ENCODE measurements around the gene HAO1.
A peak's percentile ranks its signal among the peaks of the same experiment; 100 is the strongest.

HAO1 gene

DNA sequence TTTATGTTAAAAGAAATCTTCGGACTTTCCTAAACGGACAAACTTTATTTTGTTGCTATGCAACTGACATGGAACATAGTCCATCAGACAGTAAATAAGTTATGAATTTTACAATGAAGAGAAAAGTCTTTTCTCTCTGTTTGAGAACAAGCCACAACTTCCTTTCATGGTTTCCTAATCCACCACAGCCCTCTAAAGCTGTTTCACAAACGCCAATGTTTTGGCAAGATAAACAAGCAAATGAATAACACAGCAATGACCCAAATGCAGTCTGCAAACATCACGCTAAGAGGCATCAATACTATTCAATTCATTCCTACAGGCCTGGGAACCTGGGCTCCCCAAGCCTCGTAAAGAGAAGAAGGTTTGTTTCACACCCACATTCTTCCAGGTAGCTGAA is 60.4 kb downstream of the HAO1 start:
- H3K36me3 ChIP-seq (ENCODE audit: control insufficient read depth, insufficient read depth, low read length) = no peaks in the 10 kb centered on the region
- H3K79me2 ChIP-seq = no peaks in the 10 kb centered on the region
- H3K27ac ChIP-seq = no peak overlapping the region
- TF ChIP-seq, protein P1, sequence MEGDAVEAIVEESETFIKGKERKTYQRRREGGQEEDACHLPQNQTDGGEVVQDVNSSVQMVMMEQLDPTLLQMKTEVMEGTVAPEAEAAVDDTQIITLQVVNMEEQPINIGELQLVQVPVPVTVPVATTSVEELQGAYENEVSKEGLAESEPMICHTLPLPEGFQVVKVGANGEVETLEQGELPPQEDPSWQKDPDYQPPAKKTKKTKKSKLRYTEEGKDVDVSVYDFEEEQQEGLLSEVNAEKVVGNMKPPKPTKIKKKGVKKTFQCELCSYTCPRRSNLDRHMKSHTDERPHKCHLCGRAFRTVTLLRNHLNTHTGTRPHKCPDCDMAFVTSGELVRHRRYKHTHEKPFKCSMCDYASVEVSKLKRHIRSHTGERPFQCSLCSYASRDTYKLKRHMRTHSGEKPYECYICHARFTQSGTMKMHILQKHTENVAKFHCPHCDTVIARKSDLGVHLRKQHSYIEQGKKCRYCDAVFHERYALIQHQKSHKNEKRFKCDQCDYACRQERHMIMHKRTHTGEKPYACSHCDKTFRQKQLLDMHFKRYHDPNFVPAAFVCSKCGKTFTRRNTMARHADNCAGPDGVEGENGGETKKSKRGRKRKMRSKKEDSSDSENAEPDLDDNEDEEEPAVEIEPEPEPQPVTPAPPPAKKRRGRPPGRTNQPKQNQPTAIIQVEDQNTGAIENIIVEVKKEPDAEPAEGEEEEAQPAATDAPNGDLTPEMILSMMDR (IDR thresholded peaks at IDR 0.05) = no peak
- H3K4me2 ChIP-seq (ENCODE audit: low read length) = no peak overlapping the region
- H3K4me3 ChIP-seq (ENCODE audit: low read depth, low read length) = no peak overlapping the region
- no peaks in the 10 kb centered on the region for H3K27me3 ChIP-seq (ENCODE audit: control insufficient read depth, insufficient read depth, low read length)
- no peaks in the 10 kb centered on the region for H3K4me1 ChIP-seq
- H3K9me3 ChIP-seq (ENCODE audit: control insufficient read depth, low read length) = no peaks in the 10 kb centered on the region
- H2AFZ ChIP-seq = no peak overlapping the region
- H3K9ac ChIP-seq = no peak overlapping the region

DNA sequence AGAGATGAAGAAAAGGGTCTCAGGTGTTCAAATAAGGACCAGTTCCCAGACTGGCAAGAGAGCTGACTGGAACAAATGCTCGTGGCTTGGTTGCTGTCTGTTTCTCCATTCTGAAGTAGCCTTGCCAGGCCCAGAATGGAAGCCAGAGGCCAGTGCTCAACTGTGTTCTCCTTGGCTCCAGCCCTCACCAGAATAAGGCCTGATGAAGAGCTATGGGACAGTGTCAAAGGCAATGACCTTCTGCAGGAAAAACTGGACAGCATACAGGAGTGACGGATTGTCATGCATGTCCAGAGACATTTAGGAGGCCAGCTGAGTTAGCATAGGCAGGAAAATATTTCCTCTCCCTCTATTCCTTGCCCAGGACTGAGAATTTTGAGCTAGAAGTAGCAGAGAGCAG is 72.2 kb downstream of the HAO1 start:
- H3K9ac ChIP-seq = no peak overlapping the region
- H3K79me2 ChIP-seq = no peaks in the 10 kb centered on the region
- no peaks in the 10 kb centered on the region for H3K27me3 ChIP-seq (ENCODE audit: control insufficient read depth, insufficient read depth, low read length)
- H3K4me1 ChIP-seq = no peaks in the 10 kb centered on the region
- no peaks in the 10 kb centered on the region for H3K9me3 ChIP-seq (ENCODE audit: control insufficient read depth, low read length)
- H3K4me2 ChIP-seq (ENCODE audit: low read length) = no peak overlapping the region
- H3K27ac ChIP-seq = no peak overlapping the region
- no peak overlapping the region for H2AFZ ChIP-seq
- H3K36me3 ChIP-seq (ENCODE audit: control insufficient read depth, insufficient read depth, low read length) = no peaks in the 10 kb centered on the region
- TF ChIP-seq, protein P1 (IDR thresholded peaks at IDR 0.05) = no peak
- H3K4me3 ChIP-seq (ENCODE audit: low read depth, low read length) = no peak overlapping the region

DNA sequence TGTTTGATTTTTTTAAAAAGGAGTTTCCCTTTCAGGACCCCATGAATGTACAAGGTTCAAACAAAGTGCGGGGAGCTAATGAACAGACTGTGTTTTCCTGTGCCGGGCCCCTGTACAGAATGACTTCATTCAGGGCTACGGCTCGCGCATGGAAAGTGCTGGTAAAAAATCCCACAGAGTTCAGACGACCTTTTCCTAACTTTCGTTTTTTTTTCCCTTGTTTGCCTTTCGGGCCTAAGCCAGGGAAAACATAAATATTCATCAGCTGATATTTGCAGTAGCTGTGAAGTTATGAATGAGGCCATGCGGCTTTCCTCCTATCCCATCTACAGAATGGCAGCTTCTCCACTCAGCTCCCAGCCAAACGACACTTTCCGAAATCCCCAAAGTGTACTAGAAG is 74.0 kb downstream of the HAO1 start:
- TF ChIP-seq, protein P1 (IDR thresholded peaks at IDR 0.05) = no peak

DNA sequence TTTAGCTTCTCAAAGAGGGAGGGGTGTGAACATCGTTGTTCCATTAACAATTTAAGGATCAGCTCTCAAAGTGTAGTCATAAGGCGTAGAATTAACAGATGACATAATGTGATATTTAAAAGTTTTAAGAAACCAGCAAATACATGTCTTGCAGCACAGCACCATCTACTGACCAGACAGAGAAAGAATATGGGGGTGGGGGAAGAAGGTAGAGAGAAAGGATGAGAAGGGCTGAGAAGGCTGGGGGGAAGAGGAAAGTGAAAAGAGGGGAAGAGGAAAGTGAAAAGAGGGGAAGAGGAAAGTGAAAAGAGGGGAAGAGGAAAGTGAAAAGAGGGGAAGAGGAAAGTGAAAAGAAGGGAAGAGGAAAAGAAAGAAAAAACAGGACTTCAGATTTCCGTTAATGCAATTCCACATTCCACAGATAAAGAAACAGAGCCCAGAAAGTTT is 80.9 kb downstream of the HAO1 start:
- no peaks in the 10 kb centered on the region for H3K79me2 ChIP-seq
- no peak overlapping the region for H3K27ac ChIP-seq
- no peaks in the 10 kb centered on the region for H3K36me3 ChIP-seq (ENCODE audit: control insufficient read depth, insufficient read depth, low read length)
- TF ChIP-seq, protein P1 (IDR thresholded peaks at IDR 0.05) = peak; percentile 34
- H3K9ac ChIP-seq = no peak overlapping the region
- no peaks in the 10 kb centered on the region for H3K4me1 ChIP-seq
- no peaks in the 10 kb centered on the region for H3K27me3 ChIP-seq (ENCODE audit: control insufficient read depth, insufficient read depth, low read length)
- H2AFZ ChIP-seq = no peak overlapping the region
- H3K4me3 ChIP-seq (ENCODE audit: low read depth, low read length) = no peak overlapping the region
- no peak overlapping the region for H3K4me2 ChIP-seq (ENCODE audit: low read length)
- H3K9me3 ChIP-seq (ENCODE audit: control insufficient read depth, low read length) = no peaks in the 10 kb centered on the region

More for the DNA sequence above, 74.0 kb downstream of the HAO1 start:
- Histone ChIP-seq H3K4me3 (ENCODE audit: low read depth, low read length) (no peak overlapping the region), H3K9me3 (ENCODE audit: control insufficient read depth, low read length) (no peaks in the 10 kb centered on the region), H3K4me1 (no peaks in the 10 kb centered on the region), H3K79me2 (no peaks in the 10 kb centered on the region), H3K27ac (no peak overlapping the region), H3K4me2 (ENCODE audit: low read length) (no peak overlapping the region), H3K27me3 (ENCODE audit: control insufficient read depth, insufficient read depth, low read length) (no peaks in the 10 kb centered on the region), H3K36me3 (ENCODE audit: control insufficient read depth, insufficient read depth, low read length) (no peaks in the 10 kb centered on the region), H3K9ac (no peak overlapping the region), H2AFZ (no peak overlapping the region)

DNA sequence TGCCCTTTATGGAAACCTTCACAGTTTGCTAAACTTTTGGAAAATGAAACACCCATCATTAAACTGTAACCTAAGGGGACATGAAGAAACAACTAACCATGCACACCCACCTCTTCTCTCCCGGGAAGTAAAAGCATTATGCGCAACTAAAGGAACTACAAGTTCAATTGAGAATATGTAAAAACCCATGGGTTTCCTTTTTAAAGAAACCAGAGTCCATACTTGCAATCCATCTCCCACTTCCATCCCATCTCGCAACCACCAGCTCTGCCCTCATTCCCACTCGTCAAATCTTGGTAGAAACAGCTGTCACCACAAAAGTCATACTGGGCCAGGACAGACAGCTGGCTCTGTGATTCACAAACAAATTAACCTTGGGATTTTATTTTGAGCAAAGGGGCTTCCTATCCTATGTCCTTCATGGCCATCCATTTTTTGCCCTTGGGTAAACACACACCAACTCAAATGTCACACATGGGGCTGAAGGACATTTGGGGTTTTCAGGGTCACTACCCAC is 81.5 kb downstream of the HAO1 start:
- no peak overlapping the region for H3K4me3 ChIP-seq (ENCODE audit: low read depth, low read length)
- no peak overlapping the region for H2AFZ ChIP-seq
- H3K4me1 ChIP-seq = no peaks in the 10 kb centered on the region
- H3K79me2 ChIP-seq = no peaks in the 10 kb centered on the region
- no peak overlapping the region for H3K4me2 ChIP-seq (ENCODE audit: low read length)
- H3K9me3 ChIP-seq (ENCODE audit: control insufficient read depth, low read length) = no peaks in the 10 kb centered on the region
- TF ChIP-seq, protein P1 (IDR thresholded peaks at IDR 0.05) = no peak
- no peak overlapping the region for H3K9ac ChIP-seq
- no peak overlapping the region for H3K27ac ChIP-seq
- H3K36me3 ChIP-seq (ENCODE audit: control insufficient read depth, insufficient read depth, low read length) = no peaks in the 10 kb centered on the region
- no peaks in the 10 kb centered on the region for H3K27me3 ChIP-seq (ENCODE audit: control insufficient read depth, insufficient read depth, low read length)
